Activated CD4-positive, alpha-beta T cell treated with anti-CD3 and anti-CD28 coated beads, Interleukin-2, amount 50 U/mL, for 48 hours (primary cell): ENCODE results near the gene DOK5.
"Not testable (repeated sequence)": the region's sequence is repeated elsewhere in the genome, so short reads cannot be mapped to it uniquely, and the experiment has no call there.

Source experiments
- DNase-seq, 2 experiments: peaks; one replicate each; pipeline ENCODE4 v3.0.0-alpha.2; 2020

The DOK5 gene

GRCh38 chr20:54472607-54473006 is 2.8 kb upstream of the DOK5 start:
- no peak for DNase-seq

DNA sequence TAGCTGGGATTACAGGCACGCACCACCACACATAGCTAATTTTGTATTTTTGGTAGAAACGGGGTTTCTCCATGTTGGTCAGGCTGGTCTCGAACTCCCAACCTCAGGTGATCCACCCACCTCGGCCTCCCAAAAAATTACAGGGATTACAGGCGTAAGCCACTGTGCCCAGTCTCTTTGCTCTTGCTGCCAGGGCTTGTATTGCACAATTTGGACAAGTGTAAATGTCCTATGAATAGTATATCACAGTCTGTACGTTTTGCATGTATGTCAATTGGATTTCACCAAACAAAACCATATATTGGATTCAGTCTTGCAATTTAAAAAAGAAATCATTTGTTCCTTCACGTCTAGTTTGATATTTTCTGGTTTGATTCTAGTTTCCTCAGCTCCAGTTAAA is 2.1 kb upstream of the DOK5 start:
- no peak for DNase-seq

DNA sequence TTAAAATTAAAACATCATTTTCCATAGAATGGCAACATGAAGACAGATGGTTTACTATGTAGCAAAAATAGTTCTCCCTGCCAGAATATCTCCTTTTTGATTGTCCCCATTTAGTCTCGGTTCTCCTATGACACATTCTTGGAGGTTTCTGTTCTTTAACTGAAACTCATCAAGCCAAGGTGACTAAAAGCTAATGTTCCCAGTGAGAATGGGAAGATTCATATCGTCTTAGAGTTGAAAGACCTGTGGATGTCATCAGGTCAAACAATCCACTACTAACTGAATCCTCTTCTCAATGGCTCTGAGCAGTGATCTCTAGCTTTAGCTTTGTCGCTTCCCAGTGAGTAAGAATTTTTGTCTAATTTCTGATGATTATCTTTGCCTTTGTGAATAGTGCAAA is 1.3 kb upstream of the DOK5 start:
- no peak for DNase-seq

DNA sequence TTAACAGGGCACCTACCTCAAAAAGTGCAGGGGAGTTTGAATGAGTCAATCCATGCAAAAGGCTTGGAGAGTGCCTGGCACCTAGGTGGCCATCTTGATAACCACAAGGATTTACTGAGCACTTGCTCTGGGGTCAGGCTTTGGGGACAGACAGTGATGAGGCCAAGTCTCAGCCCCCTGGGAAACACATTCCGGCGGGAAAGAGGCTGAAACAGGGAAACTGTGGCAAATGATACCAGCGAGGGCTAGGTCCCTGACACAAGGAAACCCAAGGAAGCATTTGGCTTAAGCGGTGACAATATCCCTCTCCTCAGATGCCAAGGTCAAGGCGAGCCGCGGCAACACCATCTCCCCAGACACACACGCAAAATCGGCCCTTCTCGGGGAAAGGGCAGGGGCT is 527 bp upstream of the DOK5 start:
- no peak for DNase-seq

GRCh38 chr20:54476169-54477009 is 996 bp downstream of the DOK5 start:
- no peak for DNase-seq

DNA sequence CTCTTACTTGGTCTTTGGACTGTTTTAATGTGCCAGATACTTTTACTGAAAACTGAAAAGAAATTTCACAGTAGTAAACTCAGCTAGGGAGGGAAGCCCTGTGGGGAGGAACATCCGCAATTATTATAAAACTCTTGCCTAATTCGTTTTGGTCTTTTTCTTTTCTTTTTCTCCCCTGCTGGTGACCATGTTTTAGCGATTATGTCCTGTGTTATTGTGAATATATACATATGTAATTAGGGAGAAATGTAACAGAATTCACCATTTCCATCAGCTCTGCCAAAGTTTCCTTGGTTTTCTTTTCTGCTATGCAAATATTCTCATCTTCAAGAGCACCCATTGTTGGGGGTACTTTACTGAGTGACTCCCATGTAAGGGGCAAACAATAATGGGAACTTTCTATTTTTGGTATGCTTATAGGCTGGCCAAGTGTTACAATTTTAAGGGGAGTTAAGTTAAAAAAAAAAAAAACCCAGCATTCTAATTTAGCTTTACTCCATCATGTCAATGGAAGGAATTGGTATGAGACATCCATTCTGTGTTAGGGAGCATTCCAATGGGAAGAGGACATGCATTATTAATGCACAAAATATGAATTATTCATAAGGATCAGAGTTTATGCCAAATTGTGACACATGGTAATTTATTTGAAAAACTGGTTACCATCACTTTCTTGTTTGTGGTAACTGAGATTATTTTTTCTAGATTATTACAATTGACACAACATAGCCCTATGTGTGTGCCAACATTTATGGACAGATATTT is 2.0 kb downstream of the DOK5 start:
- DNase-seq: no peak

DNA sequence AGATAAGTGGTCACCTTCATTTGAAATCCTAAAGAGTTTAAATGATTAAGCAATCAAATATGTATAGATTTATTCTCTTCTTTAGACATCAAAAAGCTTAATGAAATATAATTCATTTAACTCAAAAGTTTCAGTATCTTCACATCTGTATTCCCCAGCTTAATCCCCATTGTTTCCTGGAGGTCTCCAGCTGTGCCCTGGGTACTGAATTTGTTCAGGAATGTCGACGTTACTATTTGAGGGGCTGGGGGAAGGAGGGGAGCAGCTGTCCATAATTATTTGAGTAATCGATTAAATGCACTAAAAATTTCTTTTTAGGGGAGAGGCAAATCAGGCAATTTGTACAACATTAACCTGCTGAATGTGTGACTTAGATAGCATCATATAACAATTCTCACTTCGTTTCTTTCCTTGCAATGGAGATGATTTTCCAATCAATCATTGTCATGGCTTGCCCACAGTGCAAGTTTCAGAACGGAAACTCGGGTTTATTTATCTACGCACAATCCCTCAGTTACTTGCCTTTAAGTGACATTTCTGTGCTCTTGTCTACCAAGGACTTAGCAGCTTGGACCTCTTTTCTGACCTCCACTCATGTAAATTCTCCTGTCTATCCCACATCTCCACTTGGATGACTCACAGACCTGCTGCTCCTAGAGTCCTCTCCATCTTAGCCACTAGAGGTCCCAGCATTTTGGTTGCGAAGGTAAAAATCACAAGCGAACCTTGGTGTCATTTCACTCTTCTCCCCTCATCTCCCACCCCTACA is 3.9 kb downstream of the DOK5 start:
- no peak for DNase-seq

DNA sequence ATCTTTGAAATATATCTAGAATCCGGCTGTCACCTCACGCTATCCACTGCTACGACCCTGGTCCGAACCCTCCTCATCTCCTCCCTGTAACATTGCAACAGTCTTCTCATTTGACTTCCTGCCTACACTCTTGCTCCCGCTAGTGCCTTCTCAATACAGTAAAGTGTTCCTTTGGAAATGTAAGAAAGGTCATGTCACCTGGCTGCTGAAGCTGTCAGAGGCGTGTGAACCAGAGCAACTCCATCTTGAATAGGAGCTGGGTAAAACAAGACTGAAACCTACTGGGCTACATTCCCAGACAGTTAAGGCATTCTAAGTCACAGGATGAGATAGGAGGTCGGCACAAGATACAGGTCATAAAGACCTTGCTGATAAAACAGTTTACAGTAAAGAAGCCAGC is 4.5 kb downstream of the DOK5 start:
- not testable (repeated sequence) for DNase-seq

DNA sequence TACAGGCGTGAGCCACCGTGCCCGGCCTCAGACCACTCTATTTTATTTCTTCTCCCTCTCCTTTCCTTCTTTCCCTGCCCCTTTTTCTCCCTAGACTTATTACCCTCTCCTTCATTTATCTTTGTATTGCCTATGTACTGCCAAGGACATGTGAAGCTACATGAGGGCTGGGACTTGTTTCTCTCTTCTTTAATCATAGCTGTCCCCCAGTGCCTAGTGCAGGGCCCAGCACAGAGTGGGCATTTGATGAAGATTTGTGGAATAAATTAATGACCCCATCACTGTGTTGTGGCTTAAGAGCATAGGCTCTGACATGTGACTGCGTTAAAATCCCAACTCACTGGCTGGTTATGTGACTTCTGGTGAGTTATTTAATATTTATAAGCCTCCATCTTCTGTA is 6.0 kb downstream of the DOK5 start:
- no peak for DNase-seq

DNA sequence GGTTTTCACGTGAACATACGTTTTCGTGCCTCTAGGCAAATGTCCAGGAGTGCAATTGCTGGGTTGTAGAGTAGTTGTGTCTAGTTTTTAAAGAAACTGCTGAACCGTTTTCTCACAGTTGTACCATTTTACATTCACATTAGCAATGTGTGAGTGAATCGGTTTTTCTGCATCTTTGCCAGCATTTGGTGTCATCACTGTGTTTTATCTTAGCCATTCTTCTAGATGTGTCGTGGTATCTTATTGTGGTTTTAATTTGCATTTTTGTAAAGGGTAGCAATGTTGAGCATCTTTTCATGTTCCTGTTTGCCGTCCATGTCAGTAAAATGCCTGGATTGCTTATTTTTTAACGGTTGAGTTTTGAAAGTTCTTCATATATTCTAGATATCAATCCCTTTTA is 10.2 kb downstream of the DOK5 start:
- no peak for DNase-seq

DNA sequence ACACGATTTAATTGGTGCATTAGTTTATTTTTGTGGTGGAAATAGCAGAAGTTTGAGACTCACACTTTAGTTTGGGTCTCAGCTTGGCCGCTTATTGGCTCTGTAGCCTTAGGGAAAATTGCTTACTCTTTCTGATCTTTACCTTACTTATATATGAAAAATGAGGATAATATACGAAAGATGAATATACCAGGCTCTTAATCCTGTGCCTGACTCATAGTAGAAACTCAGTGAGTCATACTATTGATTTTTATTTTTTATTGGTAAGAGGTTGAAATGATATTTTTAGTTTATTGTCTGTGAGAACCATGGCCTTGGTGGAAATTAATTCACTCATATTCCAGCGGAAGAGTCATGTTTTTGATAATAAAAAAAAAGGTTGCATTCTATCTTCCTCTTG is 11.2 kb downstream of the DOK5 start:
- no peak for DNase-seq

DNA sequence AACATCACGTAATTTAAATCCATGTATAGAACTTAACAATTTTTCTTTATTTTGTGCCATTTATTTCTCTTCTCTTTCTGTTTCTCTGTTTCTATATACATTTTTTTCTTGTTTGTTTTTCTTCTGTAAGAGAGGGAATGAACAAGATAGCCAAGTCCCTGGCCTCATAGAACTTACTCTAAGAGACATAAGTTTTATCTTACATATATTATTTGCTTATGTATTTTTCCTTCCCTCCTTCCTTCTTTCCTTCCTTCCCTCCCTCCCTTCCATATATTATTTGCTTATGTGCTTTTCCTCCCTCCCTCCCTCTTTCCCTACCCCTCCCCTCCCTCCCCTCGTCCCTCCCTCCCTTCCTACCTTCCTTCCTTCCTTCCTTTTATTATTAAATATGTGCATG is 13.0 kb downstream of the DOK5 start:
- DNase-seq: no peak

DNA sequence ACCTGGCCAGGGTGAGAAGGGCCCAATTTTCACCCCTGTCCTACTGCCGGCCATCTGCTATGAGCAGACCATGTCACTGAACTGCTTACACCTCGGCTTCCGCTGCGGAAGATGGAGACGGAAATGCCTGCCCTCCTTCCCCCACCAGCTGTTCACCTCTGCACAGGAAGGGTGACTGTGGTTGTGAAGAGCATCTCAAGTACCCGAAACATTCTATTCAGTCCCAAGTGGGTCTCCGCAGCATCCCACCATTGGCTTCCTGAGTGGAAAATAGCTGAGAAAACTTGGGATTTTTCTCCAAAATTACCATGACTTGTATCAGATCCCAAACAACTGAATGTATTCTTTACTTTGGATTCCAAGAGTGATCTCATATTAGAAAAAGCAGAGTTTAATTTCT is 16.1 kb downstream of the DOK5 start:
- no peak for DNase-seq

GRCh38 chr20:54494303-54495006 is 19.1 kb downstream of the DOK5 start:
- DNase-seq: no peak

DNA sequence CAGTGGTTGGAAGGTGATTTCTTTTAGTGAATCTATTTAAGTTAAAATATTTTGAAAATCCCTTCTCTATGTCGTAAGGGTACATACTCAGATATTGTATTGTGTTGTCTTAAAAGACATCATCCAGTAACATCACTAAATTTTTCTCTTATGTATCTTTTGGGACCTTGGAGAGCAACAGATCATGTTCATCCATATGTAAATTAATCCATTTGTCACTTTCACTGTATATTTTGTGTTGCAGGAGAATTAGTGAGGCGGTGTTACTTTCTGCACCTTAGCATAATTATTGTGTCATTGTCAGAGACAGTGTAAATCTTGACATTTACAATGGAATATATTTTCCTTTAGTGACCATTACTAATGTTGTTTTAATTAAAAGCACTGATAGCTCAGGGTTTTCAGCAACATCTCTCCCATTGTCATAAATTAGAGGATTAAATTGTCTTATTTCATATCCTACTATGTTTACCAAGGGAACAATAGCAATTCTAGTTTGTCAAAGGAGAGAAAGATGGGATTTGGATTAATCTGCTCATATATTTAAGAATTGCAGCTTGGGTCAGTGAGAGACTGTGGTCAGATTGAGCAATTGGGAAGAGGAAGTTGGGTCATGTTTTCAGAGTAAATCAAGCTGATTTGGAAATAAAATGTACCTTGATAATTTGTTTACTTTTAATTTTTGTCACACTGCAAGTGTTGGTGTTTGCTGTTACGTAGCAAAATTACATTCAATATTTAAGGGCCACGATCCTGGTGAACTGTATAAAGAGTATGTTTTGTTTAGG is 22.7 kb downstream of the DOK5 start:
- DNase-seq: no peak

DNA sequence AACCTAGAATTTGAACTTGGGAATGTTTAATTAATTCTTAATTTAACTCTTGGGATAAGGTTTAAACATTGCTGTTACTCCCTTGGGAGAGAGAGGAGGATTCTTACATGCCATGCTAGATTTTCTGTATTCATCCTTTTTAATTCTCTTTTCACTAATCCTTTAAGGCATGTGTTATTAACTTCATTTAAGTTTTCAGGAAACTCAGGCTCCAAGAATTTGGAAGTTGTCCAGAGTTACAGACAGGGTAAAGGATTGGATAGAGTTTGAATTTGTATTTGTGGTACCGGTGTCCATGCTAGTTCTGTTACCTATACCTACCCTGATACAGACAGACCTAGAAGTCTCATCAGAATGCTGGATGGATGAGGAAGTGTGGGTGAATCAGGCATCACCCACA is 23.7 kb downstream of the DOK5 start:
- no peak for DNase-seq

- DNase-seq: no peak
Observed at GRCh38 chr20:54502179-54502578, 26.8 kb downstream of the DOK5 start.

DNA sequence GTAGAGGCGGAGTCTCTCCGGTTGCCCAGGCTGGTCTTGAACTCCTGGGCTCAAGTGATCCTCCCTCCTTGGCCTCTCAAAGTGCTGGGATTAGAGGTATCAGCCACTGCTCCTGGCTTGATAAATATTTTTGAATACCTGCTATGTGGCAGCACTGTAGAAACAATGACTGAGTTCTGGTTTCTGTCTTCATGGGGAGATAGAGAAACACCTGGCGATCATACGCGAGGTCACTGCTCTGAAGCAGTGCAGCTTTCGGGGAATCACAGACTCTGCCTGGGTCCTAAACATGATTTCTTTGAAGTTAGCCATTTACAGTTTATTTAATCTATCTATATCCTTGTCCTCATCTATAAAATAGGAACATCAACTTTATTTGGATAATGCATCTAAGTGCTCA is 31.2 kb downstream of the DOK5 start:
- DNase-seq: no peak

- DNase-seq: no peak
Observed at GRCh38 chr20:54510541-54511129, 35.2 kb downstream of the DOK5 start.

GRCh38 chr20:54512694-54513093 is 37.3 kb downstream of the DOK5 start:
- no peak for DNase-seq

- no peak for DNase-seq
Observed at GRCh38 chr20:54514028-54514607, 38.7 kb downstream of the DOK5 start.
